H9 (cell line): ENCODE measurements around the gene PRRT1B. TPM values are rescaled to one million over a fixed set of nuclear protein-coding genes. Genes with fewer than 3 reads are reported as not detected.

Experiments used
- DNase-seq: peaks from one replicate; pipeline ENCODE4 v3.0.0-alpha.2; 2017
- H2AFZ ChIP-seq: one replicate; pipeline ENCODE4 v1.6.1; 2013; ENCODE audit warnings: mild to moderate bottlenecking, low read length, control low read depth, moderate library complexity
- H2AK5ac ChIP-seq: 2 replicates; pipeline ENCODE4 v1.6.1; 2013; ENCODE audit warnings: low read length, control low read depth, mixed read lengths; ENCODE audit not compliant: insufficient read length
- H2BK120ac ChIP-seq: one replicate; pipeline ENCODE4 v1.6.1; 2013; ENCODE audit warnings: low read depth, mild to moderate bottlenecking, low read length, control low read depth, inconsistent platforms; ENCODE audit not compliant: poor library complexity, severe bottlenecking
- H2BK12ac ChIP-seq: 2 replicates; pipeline ENCODE4 v1.6.1; 2013; ENCODE audit warnings: low read length, control low read depth, mixed read lengths, low read depth; ENCODE audit not compliant: insufficient read length
- H2BK15ac ChIP-seq: 2 replicates; pipeline ENCODE4 v1.6.1; 2013; ENCODE audit warnings: low read depth, low read length, control low read depth
- H2BK20ac ChIP-seq: one replicate; pipeline ENCODE4 v1.6.1; 2013; ENCODE audit warnings: low read depth, mild to moderate bottlenecking, low read length, control low read depth, inconsistent platforms; ENCODE audit not compliant: poor library complexity, severe bottlenecking
- H2BK5ac ChIP-seq: 2 replicates; pipeline ENCODE4 v1.6.1; 2013; ENCODE audit warnings: low read length, control low read depth, mixed read lengths; ENCODE audit not compliant: insufficient read length
- H3K14ac ChIP-seq: 2 replicates; pipeline ENCODE4 v1.6.1; 2013; ENCODE audit warnings: low read length, control low read depth; ENCODE audit not compliant: insufficient read depth
- H3K18ac ChIP-seq: 2 replicates; pipeline ENCODE4 v1.6.1; 2013; ENCODE audit warnings: low read depth, mild to moderate bottlenecking, mixed read lengths, low read length, control low read depth; ENCODE audit not compliant: insufficient read length
- H3K23ac ChIP-seq: 2 replicates; pipeline ENCODE4 v1.6.1; 2013; ENCODE audit warnings: low read length, control low read depth, mixed read lengths, low read depth; ENCODE audit not compliant: insufficient read length
- H3K23me2 ChIP-seq: 2 replicates; pipeline ENCODE4 v1.6.1; 2013; ENCODE audit warnings: low read depth, mild to moderate bottlenecking, mixed read lengths, low read length, control low read depth; ENCODE audit not compliant: insufficient read length, poor library complexity, severe bottlenecking
- H3K27ac ChIP-seq: 2 replicates; pipeline ENCODE4 v1.5.1; 2013; ENCODE audit warnings: low read length, control low read depth, mixed read lengths, low read depth; ENCODE audit not compliant: insufficient read length
- H3K27me3 ChIP-seq: 2 replicates; pipeline ENCODE4 v1.6.1; 2013; ENCODE audit warnings: low read length, control low read depth, inconsistent platforms; ENCODE audit not compliant: insufficient read depth
- H3K4ac ChIP-seq: 2 replicates; pipeline ENCODE4 v1.6.1; 2013; ENCODE audit warnings: low read depth, mild to moderate bottlenecking, control low read depth, inconsistent platforms, low read length, moderate library complexity
- H3K4me1 ChIP-seq: 2 replicates; pipeline ENCODE4 v1.6.1; 2013; ENCODE audit warnings: low read length, control low read depth, inconsistent platforms; ENCODE audit not compliant: insufficient read depth
- H3K4me2 ChIP-seq: 2 replicates; pipeline ENCODE4 v1.6.1; 2013; ENCODE audit warnings: low read length, control low read depth, mixed read lengths; ENCODE audit not compliant: insufficient read length, insufficient read depth
- H3K56ac ChIP-seq: 2 replicates; pipeline ENCODE4 v1.6.1; 2013; ENCODE audit warnings: low read depth, mild to moderate bottlenecking, mixed read lengths, low read length, control low read depth; ENCODE audit not compliant: insufficient read length
- H3K79me1 ChIP-seq: 2 replicates; pipeline ENCODE4 v1.6.1; 2013; ENCODE audit warnings: low read depth, mild to moderate bottlenecking, moderate library complexity, low read length, control low read depth, inconsistent platforms; ENCODE audit not compliant: insufficient read depth, poor library complexity, severe bottlenecking
- H3K79me2 ChIP-seq: 2 replicates; pipeline ENCODE4 v1.6.1; 2013; ENCODE audit warnings: low read length, control low read depth, inconsistent platforms; ENCODE audit not compliant: insufficient read depth
- H3K9ac ChIP-seq: 2 replicates; pipeline ENCODE4 v1.6.1; 2013; ENCODE audit warnings: low read length, control low read depth, mixed read lengths; ENCODE audit not compliant: insufficient read length; ENCODE audit errors: extremely low read depth
- H3K9me3 ChIP-seq: one replicate; pipeline ENCODE4 v1.6.1; 2013; ENCODE audit warnings: low read depth, low read length, inconsistent platforms; ENCODE audit not compliant: control insufficient read depth
- H3T11ph ChIP-seq: one replicate; pipeline ENCODE4 v1.6.1; 2013; ENCODE audit warnings: mild to moderate bottlenecking, low read length, control low read depth, inconsistent platforms
- H4K20me1 ChIP-seq: one replicate; pipeline ENCODE4 v1.6.1; 2013; ENCODE audit not compliant: control insufficient read depth, insufficient read length, insufficient read depth
- H4K5ac ChIP-seq: 2 replicates; pipeline ENCODE4 v1.6.1; 2013; ENCODE audit warnings: low read depth, mild to moderate bottlenecking, mixed read lengths, low read length, control low read depth; ENCODE audit not compliant: insufficient read length
- H4K8ac ChIP-seq: replicated peaks from 2 replicates; pipeline ENCODE4 v1.6.1; 2013; ENCODE audit warnings: low read length, control low read depth, mixed read lengths, low read depth; ENCODE audit not compliant: insufficient read length
- H4K91ac ChIP-seq: 2 replicates; pipeline ENCODE4 v1.6.1; 2013; ENCODE audit warnings: low read depth, mild to moderate bottlenecking, moderate library complexity, mixed read lengths, low read length, control low read depth; ENCODE audit not compliant: insufficient read length
- H3K27ac Mint-ChIP-seq, 3 experiments: 2 replicates in 2 of 3; 3 replicates in 1 of 3; pipeline ENCODE4 v1.8.0; 2020 to 2021; ENCODE audit warnings: mixed read lengths in 3 of 3, mild to moderate bottlenecking in 1 of 3, moderate library complexity in 1 of 3
- H3K27me3 Mint-ChIP-seq: 2 replicates; pipeline ENCODE4 v1.8.0; 2021; ENCODE audit warnings: low read depth, mild to moderate bottlenecking, moderate library complexity, mixed read lengths
- H3K36me3 Mint-ChIP-seq, 3 experiments: 2 replicates in 2 of 3; 3 replicates in 1 of 3; pipeline ENCODE4 v1.8.0; 2020 to 2021; ENCODE audit warnings: low read depth in 3 of 3, mixed read lengths in 3 of 3; ENCODE audit not compliant: insufficient read depth in 1 of 3
- H3K4me1 Mint-ChIP-seq, 2 experiments: 2 replicates each; pipeline ENCODE4 v1.8.0; 2020; ENCODE audit warnings: mixed read lengths in 2 of 2
- H3K4me3 Mint-ChIP-seq, 2 experiments: 2 replicates in 1 of 2; 3 replicates in 1 of 2; pipeline ENCODE4 v1.8.0; 2020 to 2021; ENCODE audit warnings: mild to moderate bottlenecking in 2 of 2, mixed read lengths in 2 of 2, moderate library complexity in 1 of 2
- H3K9me3 Mint-ChIP-seq, 2 experiments: 2 replicates in 1 of 2; 3 replicates in 1 of 2; pipeline ENCODE4 v1.8.0; 2020; ENCODE audit warnings: mild to moderate bottlenecking in 2 of 2, mixed read lengths in 2 of 2, moderate library complexity in 1 of 2
- CTCF ChIP-seq: fragments of 200-600 bp; sonication (generic); conservative IDR thresholded peaks from 3 replicates; pipeline ENCODE4 v1.8.0; 2021; ENCODE audit warnings: antibody characterized with exemption, mild to moderate bottlenecking
- WGBS: extraction: QIAGEN DNeasy Blood & Tissue Kit; methylation state at CpG from one replicate; pipeline ENCODE4 v1.1.7; 2013; ENCODE audit warnings: missing lambda C conversion rate, low lambda C conversion rate, mixed read lengths; ENCODE audit not compliant: insufficient read length; ENCODE audit errors: extremely low coverage; 5-methylcytosine and 5-hydroxymethylcytosine counted together
- total RNA-seq: library from RNA; stranded (reverse); gene quantifications from 2 replicates; pipeline ENCODE4 v1.2.1, GENCODE V29; 2021

PRRT1B gene
- total RNA-seq, 1 experiment from 2014 or later, result 1.0 TPM

GRCh38 chr9:131529597-131530545, 15.5 kb upstream of the PRRT1B start:
- no peak overlapping the region for H3K27ac ChIP-seq

More at GRCh38 chr9:131529597-131530545, 15.5 kb upstream of the PRRT1B start:
- no peaks in the 10 kb centered on the region for H3K79me1 ChIP-seq
- H3K23me2 ChIP-seq, result peaks cover 6% of the 10 kb centered on the region
- peak overlapping the region; percentile 80 for H3K9ac ChIP-seq
- no peak overlapping the region for H4K91ac ChIP-seq
- Mint-ChIP-seq H3K36me3 (peaks cover 24 to 48% (median 42%) of the 10 kb centered on the region in 3 experiments), H3K9me3 (no peaks in the 10 kb centered on the region), H3K27me3 (no peaks in the 10 kb centered on the region; the same call in 1 of the 2 replicates), H3K27ac (peak overlapping the region in 2 of 3 experiments; percentile 76 to 81; a peak in 3 of 7 replicates), H3K4me1 (peaks cover 0 to 12% of the 10 kb centered on the region in 2 experiments; a peak in 2 of 4 replicates), H3K4me3 (peak overlapping the region; percentile 87 to 89)
- no CpG with 5 or more reads among the region's 24 CpGs for WGBS
- no peak overlapping the region for H3T11ph ChIP-seq
- no peak overlapping the region for H2AK5ac ChIP-seq
- TF ChIP-seq CTCF, result no peak
- no peaks in the 10 kb centered on the region; the same call in 1 of the 2 replicates for H3K79me2 ChIP-seq
- DNase-seq, result no peak
- H3K4ac ChIP-seq, result no peak overlapping the region
- H4K8ac ChIP-seq, result no peak overlapping the region
- no peak overlapping the region for H3K23ac ChIP-seq
- no peak overlapping the region for H2AFZ ChIP-seq
- H2BK12ac ChIP-seq, result no peak overlapping the region
- no peak overlapping the region for H4K5ac ChIP-seq
- H3K9me3 ChIP-seq, result no peaks in the 10 kb centered on the region
- H2BK120ac ChIP-seq, result no peak overlapping the region
- H2BK15ac ChIP-seq, result no peak overlapping the region
- peak overlapping the region; percentile 82 for H3K4me2 ChIP-seq
- H3K27me3 ChIP-seq, result no peaks in the 10 kb centered on the region
- H3K18ac ChIP-seq, result no peak overlapping the region
- no peaks in the 10 kb centered on the region; the same call in 1 of the 2 replicates for H3K4me1 ChIP-seq
- no peak overlapping the region for H2BK5ac ChIP-seq
- no peak overlapping the region for H3K56ac ChIP-seq
- H3K14ac ChIP-seq, result peak overlapping the region; percentile 45; the same call in 1 of the 2 replicates
- H2BK20ac ChIP-seq, result no peak overlapping the region
- H4K20me1 ChIP-seq, result no peaks in the 10 kb centered on the region
